ENCODE measurements around the gene RAD51D.

The RAD51D gene

DNA sequence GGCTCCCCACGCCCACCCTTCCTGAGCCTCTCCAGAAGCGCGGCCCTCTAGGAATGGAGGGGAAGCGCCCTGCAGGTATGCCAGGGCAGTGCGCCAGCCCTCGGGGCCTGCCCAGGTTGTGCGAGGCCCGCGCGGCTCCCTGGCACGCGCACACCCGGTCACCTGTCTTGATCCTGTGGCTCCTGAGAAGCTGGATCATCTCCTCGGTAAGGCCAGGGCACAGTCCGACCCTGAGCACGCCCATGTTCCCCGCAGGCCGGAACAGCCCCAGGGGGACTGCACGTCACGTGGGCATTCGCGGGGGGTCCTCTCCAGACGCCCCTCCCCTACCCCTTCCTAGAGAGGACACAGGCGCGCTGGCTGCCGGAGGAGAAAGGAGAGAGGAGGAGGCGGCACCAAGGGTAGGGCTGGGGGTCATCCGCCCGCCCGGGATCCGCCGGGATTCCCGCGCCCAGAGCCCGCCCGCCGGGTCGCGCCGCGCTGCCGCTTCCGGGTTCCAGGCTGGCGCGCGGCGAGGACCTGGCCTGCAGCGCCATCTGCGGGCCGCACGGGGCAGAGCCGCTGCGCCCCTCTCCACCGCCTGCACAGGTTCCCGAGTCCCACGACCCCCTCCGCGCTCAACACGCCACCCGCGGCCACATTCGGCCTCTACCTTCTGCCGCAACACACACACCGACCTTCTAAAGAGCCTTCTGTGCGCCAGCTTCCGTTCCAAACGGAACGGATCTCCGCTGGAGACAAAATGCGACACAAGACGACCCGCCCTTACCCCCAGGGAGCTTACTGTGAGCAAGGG is at the start of gene RAD51D:
Gene RAD51D (minus strand): TSS at position 491 of the 796 bp plus-strand sequence. CDS start 247 bp downstream, at position 244.
- H3K4me3 ChIP-seq (ENCODE audit: low read depth, low read length), result peak within 1 kb of the TSS; percentile 66
- H3K27me3 ChIP-seq (ENCODE audit: insufficient read depth, low read depth, severe bottlenecking), result no peaks in the 10 kb centered on the region
- H3K9me3 ChIP-seq (ENCODE audit: severe bottlenecking), result no peaks in the 10 kb centered on the region
- peak within 1 kb of the TSS; percentile 69 for H3K27ac ChIP-seq
- TF ChIP-seq, protein P1, sequence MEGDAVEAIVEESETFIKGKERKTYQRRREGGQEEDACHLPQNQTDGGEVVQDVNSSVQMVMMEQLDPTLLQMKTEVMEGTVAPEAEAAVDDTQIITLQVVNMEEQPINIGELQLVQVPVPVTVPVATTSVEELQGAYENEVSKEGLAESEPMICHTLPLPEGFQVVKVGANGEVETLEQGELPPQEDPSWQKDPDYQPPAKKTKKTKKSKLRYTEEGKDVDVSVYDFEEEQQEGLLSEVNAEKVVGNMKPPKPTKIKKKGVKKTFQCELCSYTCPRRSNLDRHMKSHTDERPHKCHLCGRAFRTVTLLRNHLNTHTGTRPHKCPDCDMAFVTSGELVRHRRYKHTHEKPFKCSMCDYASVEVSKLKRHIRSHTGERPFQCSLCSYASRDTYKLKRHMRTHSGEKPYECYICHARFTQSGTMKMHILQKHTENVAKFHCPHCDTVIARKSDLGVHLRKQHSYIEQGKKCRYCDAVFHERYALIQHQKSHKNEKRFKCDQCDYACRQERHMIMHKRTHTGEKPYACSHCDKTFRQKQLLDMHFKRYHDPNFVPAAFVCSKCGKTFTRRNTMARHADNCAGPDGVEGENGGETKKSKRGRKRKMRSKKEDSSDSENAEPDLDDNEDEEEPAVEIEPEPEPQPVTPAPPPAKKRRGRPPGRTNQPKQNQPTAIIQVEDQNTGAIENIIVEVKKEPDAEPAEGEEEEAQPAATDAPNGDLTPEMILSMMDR (IDR thresholded peaks at IDR 0.05; ENCODE audit: low read depth, low read length), result peak; percentile 91
- peak; percentile 83 for DNase-seq
- peaks cover 3% of the 10 kb centered on the region; the same call in 1 of the 2 replicates for H3K36me3 ChIP-seq

DNA sequence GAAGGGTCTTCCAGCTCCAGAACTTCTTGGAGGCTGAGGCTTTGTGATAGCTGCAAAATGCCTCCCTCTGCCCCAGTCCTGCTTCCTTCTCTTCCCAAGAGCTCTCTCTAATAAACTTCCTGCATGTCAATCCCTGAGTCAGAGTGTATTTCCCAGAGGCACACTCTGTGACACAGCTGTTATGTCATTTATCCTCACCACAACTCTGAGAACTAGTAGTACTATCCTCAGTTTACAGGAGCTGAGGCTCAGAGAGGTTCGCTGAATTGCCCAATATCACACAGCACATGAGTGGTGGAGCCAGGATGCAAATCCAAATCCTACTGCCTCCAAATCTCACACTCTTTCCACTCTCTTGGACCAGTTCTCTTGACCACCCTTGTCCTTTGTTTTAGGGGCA is 48.0 kb upstream of the RAD51D start:
- Histone ChIP-seq H3K27me3 (ENCODE audit: insufficient read depth, low read depth, severe bottlenecking) (peaks cover 61% of the 10 kb centered on the region), H3K4me3 (ENCODE audit: low read depth, low read length) (no peak overlapping the region), H3K36me3 (no peaks in the 10 kb centered on the region), H3K27ac (no peak overlapping the region), H3K9me3 (ENCODE audit: severe bottlenecking) (no peaks in the 10 kb centered on the region)
- no peak for DNase-seq
- TF ChIP-seq, protein P1 (IDR thresholded peaks at IDR 0.05; ENCODE audit: low read depth, low read length), result no peak

DNA sequence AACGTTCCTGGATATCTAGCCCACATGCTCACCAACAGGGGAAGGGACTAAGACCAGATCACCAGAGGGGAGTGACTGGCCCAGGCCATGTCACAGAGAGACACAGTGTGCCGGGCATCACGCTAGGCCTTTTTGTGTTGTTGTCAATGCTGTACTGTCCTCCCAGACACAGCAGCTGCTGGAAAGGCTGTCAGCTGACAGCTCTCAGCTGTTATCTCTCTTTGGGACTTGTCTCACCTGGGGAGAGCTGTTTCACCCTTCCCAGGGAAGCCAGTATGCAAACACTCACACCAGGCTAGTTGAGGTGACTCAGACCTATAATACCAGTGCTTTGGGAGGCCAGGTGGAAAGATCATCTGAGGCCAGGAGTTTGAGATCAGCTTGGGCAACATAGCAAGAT is 47.4 kb upstream of the RAD51D start:
- H3K36me3 ChIP-seq, result no peaks in the 10 kb centered on the region
- no peak overlapping the region for H3K4me3 ChIP-seq (ENCODE audit: low read depth, low read length)
- TF ChIP-seq, protein P1 (IDR thresholded peaks at IDR 0.05; ENCODE audit: low read depth, low read length), result no peak
- peaks cover 61% of the 10 kb centered on the region for H3K27me3 ChIP-seq (ENCODE audit: insufficient read depth, low read depth, severe bottlenecking)
- no peak overlapping the region for H3K27ac ChIP-seq
- DNase-seq, result no peak
- no peaks in the 10 kb centered on the region for H3K9me3 ChIP-seq (ENCODE audit: severe bottlenecking)

DNA sequence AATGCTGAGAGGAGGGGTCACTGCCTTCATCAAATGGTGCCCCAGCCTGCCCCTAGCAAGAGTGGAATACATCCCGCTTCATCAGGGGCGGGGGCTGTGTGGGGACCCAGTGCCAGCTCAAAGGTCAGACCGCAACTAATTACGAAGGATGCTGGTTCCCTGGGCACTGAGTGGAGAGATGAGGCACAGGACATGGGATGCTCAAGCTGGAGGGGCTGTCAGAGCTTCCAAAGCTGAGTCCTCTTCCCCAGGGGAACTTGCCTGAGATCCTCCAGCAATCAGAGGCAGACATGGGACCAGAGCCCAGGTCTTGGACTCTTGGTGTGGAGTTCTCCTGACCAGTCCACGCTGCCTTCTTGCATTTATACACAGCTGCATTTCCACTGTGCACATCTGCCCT is 46.9 kb upstream of the RAD51D start:
- Histone ChIP-seq H3K9me3 (ENCODE audit: severe bottlenecking) (no peaks in the 10 kb centered on the region), H3K27me3 (ENCODE audit: insufficient read depth, low read depth, severe bottlenecking) (peaks cover 61% of the 10 kb centered on the region), H3K27ac (no peak overlapping the region), H3K36me3 (no peaks in the 10 kb centered on the region), H3K4me3 (ENCODE audit: low read depth, low read length) (no peak overlapping the region)
- DNase-seq, result no peak
- TF ChIP-seq, protein P1 (IDR thresholded peaks at IDR 0.05; ENCODE audit: low read depth, low read length), result no peak

DNA sequence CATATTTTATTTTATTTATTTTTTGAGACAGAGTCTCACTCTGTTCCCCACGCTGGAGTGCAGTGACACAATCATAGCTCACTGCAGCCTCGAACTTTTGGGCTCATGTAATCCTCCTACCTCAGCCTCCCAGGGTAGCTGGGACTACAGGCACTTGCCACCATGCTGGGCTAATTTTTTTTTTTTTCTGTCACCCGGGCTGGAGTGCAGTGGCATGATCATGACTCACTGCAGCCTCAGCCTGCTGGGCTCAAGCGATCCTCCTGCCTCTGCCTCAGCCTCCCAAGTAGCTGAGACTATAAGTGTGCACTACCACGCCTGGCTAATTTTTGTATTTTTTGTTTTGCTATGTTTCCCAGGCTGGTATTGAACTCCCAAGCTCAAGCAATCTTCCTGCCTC is 45.1 kb upstream of the RAD51D start:
- DNase-seq, result no peak

More for the DNA sequence above, 45.1 kb upstream of the RAD51D start:
- TF ChIP-seq, protein P1 (IDR thresholded peaks at IDR 0.05; ENCODE audit: low read depth, low read length), result no peak
- H3K9me3 ChIP-seq (ENCODE audit: severe bottlenecking), result peaks cover 3% of the 10 kb centered on the region
- H3K27me3 ChIP-seq (ENCODE audit: insufficient read depth, low read depth, severe bottlenecking), result peaks cover 66% of the 10 kb centered on the region
- no peak overlapping the region for H3K4me3 ChIP-seq (ENCODE audit: low read depth, low read length)
- H3K27ac ChIP-seq, result no peak overlapping the region
- no peaks in the 10 kb centered on the region for H3K36me3 ChIP-seq

Data from WERI-Rb-1 (cell line).